H9 (cell line): ENCODE data around the gene HEPN1. TPM values are rescaled to one million over a fixed set of nuclear protein-coding genes. Genes with fewer than 3 reads are reported as not detected.
A peak's percentile ranks its signal among the peaks of the same experiment; 100 is the strongest.

ENCODE experiments used
- DNase-seq: peaks from one replicate; pipeline ENCODE4 v3.0.0-alpha.2; 2017
- H2AFZ ChIP-seq: one replicate; pipeline ENCODE4 v1.6.1; 2013; ENCODE audit warnings: mild to moderate bottlenecking, low read length, control low read depth, moderate library complexity
- H2AK5ac ChIP-seq: 2 replicates; pipeline ENCODE4 v1.6.1; 2013; ENCODE audit warnings: low read length, control low read depth, mixed read lengths; ENCODE audit not compliant: insufficient read length
- H2BK120ac ChIP-seq: one replicate; pipeline ENCODE4 v1.6.1; 2013; ENCODE audit warnings: low read depth, mild to moderate bottlenecking, low read length, control low read depth, inconsistent platforms; ENCODE audit not compliant: poor library complexity, severe bottlenecking
- H2BK12ac ChIP-seq: 2 replicates; pipeline ENCODE4 v1.6.1; 2013; ENCODE audit warnings: low read length, control low read depth, mixed read lengths, low read depth; ENCODE audit not compliant: insufficient read length
- H2BK15ac ChIP-seq: 2 replicates; pipeline ENCODE4 v1.6.1; 2013; ENCODE audit warnings: low read depth, low read length, control low read depth
- H2BK20ac ChIP-seq: one replicate; pipeline ENCODE4 v1.6.1; 2013; ENCODE audit warnings: low read depth, mild to moderate bottlenecking, low read length, control low read depth, inconsistent platforms; ENCODE audit not compliant: poor library complexity, severe bottlenecking
- H2BK5ac ChIP-seq: 2 replicates; pipeline ENCODE4 v1.6.1; 2013; ENCODE audit warnings: low read length, control low read depth, mixed read lengths; ENCODE audit not compliant: insufficient read length
- H3K14ac ChIP-seq: 2 replicates; pipeline ENCODE4 v1.6.1; 2013; ENCODE audit warnings: low read length, control low read depth; ENCODE audit not compliant: insufficient read depth
- H3K18ac ChIP-seq: 2 replicates; pipeline ENCODE4 v1.6.1; 2013; ENCODE audit warnings: low read depth, mild to moderate bottlenecking, mixed read lengths, low read length, control low read depth; ENCODE audit not compliant: insufficient read length
- H3K23ac ChIP-seq: 2 replicates; pipeline ENCODE4 v1.6.1; 2013; ENCODE audit warnings: low read length, control low read depth, mixed read lengths, low read depth; ENCODE audit not compliant: insufficient read length
- H3K23me2 ChIP-seq: 2 replicates; pipeline ENCODE4 v1.6.1; 2013; ENCODE audit warnings: low read depth, mild to moderate bottlenecking, mixed read lengths, low read length, control low read depth; ENCODE audit not compliant: insufficient read length, poor library complexity, severe bottlenecking
- H3K27ac ChIP-seq: 2 replicates; pipeline ENCODE4 v1.5.1; 2013; ENCODE audit warnings: low read length, control low read depth, mixed read lengths, low read depth; ENCODE audit not compliant: insufficient read length
- H3K27me3 ChIP-seq: 2 replicates; pipeline ENCODE4 v1.6.1; 2013; ENCODE audit warnings: low read length, control low read depth, inconsistent platforms; ENCODE audit not compliant: insufficient read depth
- H3K4ac ChIP-seq: 2 replicates; pipeline ENCODE4 v1.6.1; 2013; ENCODE audit warnings: low read depth, mild to moderate bottlenecking, control low read depth, inconsistent platforms, low read length, moderate library complexity
- H3K4me1 ChIP-seq: 2 replicates; pipeline ENCODE4 v1.6.1; 2013; ENCODE audit warnings: low read length, control low read depth, inconsistent platforms; ENCODE audit not compliant: insufficient read depth
- H3K4me2 ChIP-seq: 2 replicates; pipeline ENCODE4 v1.6.1; 2013; ENCODE audit warnings: low read length, control low read depth, mixed read lengths; ENCODE audit not compliant: insufficient read length, insufficient read depth
- H3K56ac ChIP-seq: 2 replicates; pipeline ENCODE4 v1.6.1; 2013; ENCODE audit warnings: low read depth, mild to moderate bottlenecking, mixed read lengths, low read length, control low read depth; ENCODE audit not compliant: insufficient read length
- H3K79me1 ChIP-seq: 2 replicates; pipeline ENCODE4 v1.6.1; 2013; ENCODE audit warnings: low read depth, mild to moderate bottlenecking, moderate library complexity, low read length, control low read depth, inconsistent platforms; ENCODE audit not compliant: insufficient read depth, poor library complexity, severe bottlenecking
- H3K79me2 ChIP-seq: 2 replicates; pipeline ENCODE4 v1.6.1; 2013; ENCODE audit warnings: low read length, control low read depth, inconsistent platforms; ENCODE audit not compliant: insufficient read depth
- H3K9ac ChIP-seq: 2 replicates; pipeline ENCODE4 v1.6.1; 2013; ENCODE audit warnings: low read length, control low read depth, mixed read lengths; ENCODE audit not compliant: insufficient read length; ENCODE audit errors: extremely low read depth
- H3K9me3 ChIP-seq: one replicate; pipeline ENCODE4 v1.6.1; 2013; ENCODE audit warnings: low read depth, low read length, inconsistent platforms; ENCODE audit not compliant: control insufficient read depth
- H3T11ph ChIP-seq: one replicate; pipeline ENCODE4 v1.6.1; 2013; ENCODE audit warnings: mild to moderate bottlenecking, low read length, control low read depth, inconsistent platforms
- H4K20me1 ChIP-seq: one replicate; pipeline ENCODE4 v1.6.1; 2013; ENCODE audit not compliant: control insufficient read depth, insufficient read length, insufficient read depth
- H4K5ac ChIP-seq: 2 replicates; pipeline ENCODE4 v1.6.1; 2013; ENCODE audit warnings: low read depth, mild to moderate bottlenecking, mixed read lengths, low read length, control low read depth; ENCODE audit not compliant: insufficient read length
- H4K8ac ChIP-seq: replicated peaks from 2 replicates; pipeline ENCODE4 v1.6.1; 2013; ENCODE audit warnings: low read length, control low read depth, mixed read lengths, low read depth; ENCODE audit not compliant: insufficient read length
- H4K91ac ChIP-seq: 2 replicates; pipeline ENCODE4 v1.6.1; 2013; ENCODE audit warnings: low read depth, mild to moderate bottlenecking, moderate library complexity, mixed read lengths, low read length, control low read depth; ENCODE audit not compliant: insufficient read length
- H3K27ac Mint-ChIP-seq, 3 experiments: 2 replicates in 2 of 3; 3 replicates in 1 of 3; pipeline ENCODE4 v1.8.0; 2020 to 2021; ENCODE audit warnings: mixed read lengths in 3 of 3, mild to moderate bottlenecking in 1 of 3, moderate library complexity in 1 of 3
- H3K27me3 Mint-ChIP-seq: 2 replicates; pipeline ENCODE4 v1.8.0; 2021; ENCODE audit warnings: low read depth, mild to moderate bottlenecking, moderate library complexity, mixed read lengths
- H3K36me3 Mint-ChIP-seq, 3 experiments: 2 replicates in 2 of 3; 3 replicates in 1 of 3; pipeline ENCODE4 v1.8.0; 2020 to 2021; ENCODE audit warnings: low read depth in 3 of 3, mixed read lengths in 3 of 3; ENCODE audit not compliant: insufficient read depth in 1 of 3
- H3K4me1 Mint-ChIP-seq, 2 experiments: 2 replicates each; pipeline ENCODE4 v1.8.0; 2020; ENCODE audit warnings: mixed read lengths in 2 of 2
- H3K4me3 Mint-ChIP-seq, 2 experiments: 2 replicates in 1 of 2; 3 replicates in 1 of 2; pipeline ENCODE4 v1.8.0; 2020 to 2021; ENCODE audit warnings: mild to moderate bottlenecking in 2 of 2, mixed read lengths in 2 of 2, moderate library complexity in 1 of 2
- H3K9me3 Mint-ChIP-seq, 2 experiments: 2 replicates in 1 of 2; 3 replicates in 1 of 2; pipeline ENCODE4 v1.8.0; 2020; ENCODE audit warnings: mild to moderate bottlenecking in 2 of 2, mixed read lengths in 2 of 2, moderate library complexity in 1 of 2
- CTCF ChIP-seq: fragments of 200-600 bp; sonication (generic); conservative IDR thresholded peaks from 3 replicates; pipeline ENCODE4 v1.8.0; 2021; ENCODE audit warnings: antibody characterized with exemption, mild to moderate bottlenecking
- WGBS: extraction: QIAGEN DNeasy Blood & Tissue Kit; methylation state at CpG from one replicate; pipeline ENCODE4 v1.1.7; 2013; ENCODE audit warnings: missing lambda C conversion rate, low lambda C conversion rate, mixed read lengths; ENCODE audit not compliant: insufficient read length; ENCODE audit errors: extremely low coverage; 5-methylcytosine and 5-hydroxymethylcytosine counted together
- total RNA-seq: library from RNA; stranded (reverse); gene quantifications from 2 replicates; pipeline ENCODE4 v1.2.1, GENCODE V29; 2021

Gene HEPN1
- total RNA-seq, 1 experiment from 2014 or later = not detected

- H3K79me1 ChIP-seq = no peaks in the 10 kb centered on the region
- no peak overlapping the region for H3K4ac ChIP-seq
- H3K79me2 ChIP-seq = no peaks in the 10 kb centered on the region
- Mint-ChIP-seq H3K36me3 (no peaks in the 10 kb centered on the region), H3K4me1 (0 out of 4 replicates have a peak, but pooled peaks cover 0 to 3% of the 10 kb centered on the region in 2 experiments), H3K9me3 (no peaks in the 10 kb centered on the region), H3K27ac (no peak overlapping the region), H3K27me3 (peaks cover 29% of the 10 kb centered on the region), H3K4me3 (no peak overlapping the region)
- no peak overlapping the region for H2AK5ac ChIP-seq
- H3K4me2 ChIP-seq = no peak overlapping the region
- H3K27me3 ChIP-seq = no peaks in the 10 kb centered on the region; the same call in 1 of the 2 replicates
- H4K5ac ChIP-seq = no peak overlapping the region
- no peaks in the 10 kb centered on the region for H4K20me1 ChIP-seq
- H2AFZ ChIP-seq = no peak overlapping the region
- H2BK20ac ChIP-seq = no peak overlapping the region
- no peak overlapping the region; the same call in 1 of the 2 replicates for H3K14ac ChIP-seq
- no peak overlapping the region for H3T11ph ChIP-seq
- H3K23me2 ChIP-seq = no peaks in the 10 kb centered on the region
- no peak overlapping the region for H3K23ac ChIP-seq
- H3K18ac ChIP-seq = no peak overlapping the region
- WGBS = no CpG with 5 or more reads among the region's 11 CpGs
- no peaks in the 10 kb centered on the region for H3K9me3 ChIP-seq
- H2BK12ac ChIP-seq = no peak overlapping the region
- H3K4me1 ChIP-seq = no peaks in the 10 kb centered on the region
- no peak overlapping the region for H2BK120ac ChIP-seq
- no peak overlapping the region for H3K9ac ChIP-seq
- no peak overlapping the region for H4K91ac ChIP-seq
- TF ChIP-seq CTCF = no peak
- H4K8ac ChIP-seq = no peak overlapping the region
- peak; percentile 22 for DNase-seq
- H2BK15ac ChIP-seq = no peak overlapping the region
- no peak overlapping the region for H2BK5ac ChIP-seq
- H3K56ac ChIP-seq = no peak overlapping the region
- no peak overlapping the region for H3K27ac ChIP-seq
Measured at GRCh38 chr11:124886476-124886875, 32.6 kb upstream of the HEPN1 start.
